HG02981 (cell line): ENCODE results near the gene ARHGDIA.

Experiments
- ATAC-seq: cut with Tn5 transposase; IDR thresholded peaks from one replicate; pipeline ENCODE4 v1.9.1; 2021; ENCODE audit warnings: mild to moderate bottlenecking, moderate library complexity; ENCODE audit not compliant: unreplicated experiment

The ARHGDIA gene

GRCh38 chr17:81828656-81829055, 42.5 kb downstream of the ARHGDIA start:
- ATAC-seq = no peak

- ATAC-seq = no peak
Observed at GRCh38 chr17:81825841-81826466, 45.2 kb downstream of the ARHGDIA start.

GRCh38 chr17:81824595-81824994, 46.5 kb downstream of the ARHGDIA start:
- no peak for ATAC-seq

DNA sequence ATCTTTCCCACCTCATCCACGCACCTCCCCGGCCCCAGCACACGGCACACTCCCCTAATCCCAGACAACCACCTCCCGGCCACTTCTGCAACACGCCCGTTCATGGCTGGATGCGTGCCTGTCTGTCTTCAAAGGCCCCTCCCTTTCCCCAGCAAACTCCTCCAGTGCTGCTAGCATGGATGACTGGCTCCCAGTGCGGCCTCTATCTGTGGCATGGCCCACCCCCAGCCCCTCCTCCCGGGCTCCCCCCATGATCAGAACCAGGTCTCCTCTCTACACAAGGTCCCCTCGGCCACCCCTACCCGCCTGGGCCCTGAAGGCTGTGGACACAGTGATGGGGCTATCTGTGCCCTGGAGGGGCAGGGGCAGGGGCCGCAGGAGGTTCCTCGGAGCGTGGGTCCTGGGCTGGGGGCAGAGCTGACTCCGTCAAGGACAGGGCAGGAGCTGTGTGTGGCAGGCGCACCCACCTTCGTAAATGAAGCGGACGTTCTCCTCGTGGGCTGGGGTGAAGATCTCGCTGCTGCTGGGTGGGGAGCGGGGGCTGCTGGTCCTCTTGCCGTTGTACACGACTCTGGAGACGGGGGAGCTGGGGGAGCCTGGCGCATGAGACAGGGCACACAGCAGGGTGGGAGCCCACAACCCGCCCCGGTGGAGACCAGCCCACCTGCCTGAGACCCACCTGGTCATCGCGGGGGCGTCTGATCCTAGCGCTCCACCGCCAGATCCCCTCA, 47.2 kb downstream of the ARHGDIA start:
- ATAC-seq = no peak

- no peak for ATAC-seq
Observed at GRCh38 chr17:81822996-81823819, 47.9 kb downstream of the ARHGDIA start.

- ATAC-seq = no peak
Observed at GRCh38 chr17:81822312-81822637, 48.9 kb downstream of the ARHGDIA start.

- no peak for ATAC-seq
Observed at GRCh38 chr17:81821603-81822311, 49.4 kb downstream of the ARHGDIA start.

DNA sequence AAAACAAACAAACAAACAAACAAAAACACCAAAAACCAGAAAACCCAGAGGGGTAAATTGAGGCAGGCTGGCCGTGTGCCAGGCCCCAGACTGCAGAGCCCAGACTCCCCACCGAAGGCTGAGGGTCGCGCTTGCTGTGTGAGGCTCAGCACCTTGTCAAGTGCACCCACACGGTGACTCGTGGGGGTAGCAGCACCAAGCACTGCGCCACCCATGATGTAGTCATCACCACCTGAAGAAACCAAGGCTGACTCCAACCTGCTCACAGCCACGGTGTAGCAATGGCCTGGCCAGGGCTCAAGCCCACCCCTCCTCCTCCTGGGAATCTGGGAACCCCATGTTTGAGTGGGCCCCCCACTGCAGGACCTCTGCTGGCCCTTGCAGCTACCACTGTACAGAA, 50.0 kb downstream of the ARHGDIA start:
- no peak for ATAC-seq

DNA sequence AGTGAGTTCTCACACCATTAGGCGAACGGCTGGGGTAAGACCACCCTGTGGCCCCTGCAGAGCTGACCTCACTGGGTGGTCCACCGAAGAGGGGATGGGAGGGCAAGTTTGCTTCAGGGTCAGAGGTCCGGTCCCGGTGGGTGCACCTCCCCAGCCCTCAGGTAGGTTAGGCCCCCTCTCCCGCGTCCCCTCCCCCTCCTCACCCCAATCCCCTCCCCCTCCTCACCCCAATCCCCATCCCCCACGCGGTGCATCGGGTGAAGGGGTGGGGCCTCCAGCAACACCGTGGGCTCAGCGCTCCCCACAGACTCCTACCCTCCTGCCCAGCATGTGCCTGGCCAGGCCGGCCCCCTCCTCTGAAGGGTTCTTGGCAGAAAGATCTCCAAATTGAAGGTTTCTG, 51.4 kb downstream of the ARHGDIA start:
- no peak for ATAC-seq

DNA sequence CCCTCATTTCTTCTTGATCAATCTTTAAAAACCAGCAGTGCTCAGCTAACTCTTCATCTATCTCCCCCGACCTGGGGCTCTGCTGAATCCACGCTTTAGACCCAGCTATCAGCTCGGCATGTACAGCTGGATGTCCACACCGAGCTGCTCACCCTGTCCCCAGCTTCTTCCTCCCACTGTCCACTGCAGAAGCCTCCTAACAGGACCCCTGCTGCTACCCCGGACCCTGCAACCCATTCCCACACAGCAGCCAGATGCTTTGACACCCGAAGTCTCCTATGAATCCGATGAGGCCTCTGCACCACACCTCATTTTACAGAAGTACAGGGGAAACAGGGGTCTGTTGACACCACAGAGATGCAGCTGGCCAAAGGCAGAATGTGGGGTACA, 53.4 kb downstream of the ARHGDIA start:
- no peak for ATAC-seq
